ENCODE measurements around the gene TMEM82. TPM values are rescaled to one million over a fixed set of nuclear protein-coding genes. Genes with fewer than 3 reads are reported as not detected.

The TMEM82 gene
- polyA plus RNA-seq, 1 of the 3 experiments (the other 2 are of a cell fraction), result not detected

DNA sequence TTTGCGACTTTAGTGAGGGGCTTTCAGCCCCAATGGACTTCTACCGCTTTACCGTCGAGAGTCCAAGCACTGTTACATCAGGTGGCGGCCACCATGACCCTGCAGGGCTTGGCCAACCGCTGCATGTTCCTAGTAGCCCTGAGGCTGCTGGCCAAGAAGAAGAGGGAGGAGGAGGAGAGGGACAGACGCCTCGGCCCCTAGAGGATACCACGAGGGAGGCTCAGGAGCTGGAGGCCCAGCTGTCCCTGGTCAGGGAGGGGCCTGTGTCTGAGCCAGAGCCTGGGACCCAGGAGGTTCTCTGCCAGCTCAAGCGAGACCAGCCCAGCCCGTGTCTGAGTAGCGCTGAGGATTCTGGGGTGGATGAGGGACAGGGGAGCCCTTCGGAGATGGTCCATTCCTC, 14.9 kb upstream of the TMEM82 start:
- POLR2A ChIA-PET, result interaction anchor here (1.2 kb wide), 1 partner anchor 11 kb away, joined by 3 read pairs; no protein-coding TSS in a partner anchor
- H3K9ac ChIP-seq, result no peak overlapping the region
- no peak overlapping the region for H2AFZ ChIP-seq (ENCODE audit: low read depth)
- peaks cover 0 to 76% of the 10 kb centered on the region in 2 experiments for H3K36me3 ChIP-seq (replicated peaks in 1 of 2; ENCODE audit: control insufficient read depth in 1 of 2, insufficient read depth in 2 of 2, low read length in 1 of 2)
- no peaks in the 10 kb centered on the region for H3F3A ChIP-seq (replicated peaks; ENCODE audit: insufficient read depth)
- DNase-seq, result no peak
- H3K27ac ChIP-seq (ENCODE audit: low read depth in 2 of 2, low read length in 1 of 2), result no peak overlapping the region
- TF ChIP-seq, protein P1, sequence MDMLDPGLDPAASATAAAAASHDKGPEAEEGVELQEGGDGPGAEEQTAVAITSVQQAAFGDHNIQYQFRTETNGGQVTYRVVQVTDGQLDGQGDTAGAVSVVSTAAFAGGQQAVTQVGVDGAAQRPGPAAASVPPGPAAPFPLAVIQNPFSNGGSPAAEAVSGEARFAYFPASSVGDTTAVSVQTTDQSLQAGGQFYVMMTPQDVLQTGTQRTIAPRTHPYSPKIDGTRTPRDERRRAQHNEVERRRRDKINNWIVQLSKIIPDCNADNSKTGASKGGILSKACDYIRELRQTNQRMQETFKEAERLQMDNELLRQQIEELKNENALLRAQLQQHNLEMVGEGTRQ (IDR thresholded peaks at IDR 0.05; ENCODE audit: borderline replicate concordance, low read depth, low read length), result no peak
- TF ChIP-seq GABPA (IDR thresholded peaks at IDR 0.05; ENCODE audit: low read depth), result no peak
- TF ChIP-seq, protein P2, sequence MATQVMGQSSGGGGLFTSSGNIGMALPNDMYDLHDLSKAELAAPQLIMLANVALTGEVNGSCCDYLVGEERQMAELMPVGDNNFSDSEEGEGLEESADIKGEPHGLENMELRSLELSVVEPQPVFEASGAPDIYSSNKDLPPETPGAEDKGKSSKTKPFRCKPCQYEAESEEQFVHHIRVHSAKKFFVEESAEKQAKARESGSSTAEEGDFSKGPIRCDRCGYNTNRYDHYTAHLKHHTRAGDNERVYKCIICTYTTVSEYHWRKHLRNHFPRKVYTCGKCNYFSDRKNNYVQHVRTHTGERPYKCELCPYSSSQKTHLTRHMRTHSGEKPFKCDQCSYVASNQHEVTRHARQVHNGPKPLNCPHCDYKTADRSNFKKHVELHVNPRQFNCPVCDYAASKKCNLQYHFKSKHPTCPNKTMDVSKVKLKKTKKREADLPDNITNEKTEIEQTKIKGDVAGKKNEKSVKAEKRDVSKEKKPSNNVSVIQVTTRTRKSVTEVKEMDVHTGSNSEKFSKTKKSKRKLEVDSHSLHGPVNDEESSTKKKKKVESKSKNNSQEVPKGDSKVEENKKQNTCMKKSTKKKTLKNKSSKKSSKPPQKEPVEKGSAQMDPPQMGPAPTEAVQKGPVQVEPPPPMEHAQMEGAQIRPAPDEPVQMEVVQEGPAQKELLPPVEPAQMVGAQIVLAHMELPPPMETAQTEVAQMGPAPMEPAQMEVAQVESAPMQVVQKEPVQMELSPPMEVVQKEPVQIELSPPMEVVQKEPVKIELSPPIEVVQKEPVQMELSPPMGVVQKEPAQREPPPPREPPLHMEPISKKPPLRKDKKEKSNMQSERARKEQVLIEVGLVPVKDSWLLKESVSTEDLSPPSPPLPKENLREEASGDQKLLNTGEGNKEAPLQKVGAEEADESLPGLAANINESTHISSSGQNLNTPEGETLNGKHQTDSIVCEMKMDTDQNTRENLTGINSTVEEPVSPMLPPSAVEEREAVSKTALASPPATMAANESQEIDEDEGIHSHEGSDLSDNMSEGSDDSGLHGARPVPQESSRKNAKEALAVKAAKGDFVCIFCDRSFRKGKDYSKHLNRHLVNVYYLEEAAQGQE (IDR thresholded peaks at IDR 0.05; ENCODE audit: low read depth, low read length), result no peak
- TF ChIP-seq SMC3 (IDR thresholded peaks at IDR 0.05; ENCODE audit: low read depth, low read length), result no peak
- TF ChIP-seq NFIC (IDR thresholded peaks at IDR 0.05; ENCODE audit: borderline replicate concordance), result no peak
- no peak for TF ChIP-seq MEF2A (IDR thresholded peaks at IDR 0.05; ENCODE audit: borderline replicate concordance, low read depth)
- no peak for TF ChIP-seq FOXM1 (IDR thresholded peaks at IDR 0.05; ENCODE audit: low read depth)
- no peak for TF ChIP-seq RXRA (IDR thresholded peaks at IDR 0.05; ENCODE audit: borderline replicate concordance, low read depth)
- no peak for TF ChIP-seq POLR2AphosphoS5 (IDR thresholded peaks at IDR 0.05; ENCODE audit: low read depth, low read length)
- no peak for TF ChIP-seq TCF12 (IDR thresholded peaks at IDR 0.05)
- no peak for TF ChIP-seq EP300 (IDR thresholded peaks at IDR 0.05; ENCODE audit: borderline replicate concordance in 1 of 2, low read depth in 1 of 2, low read length in 1 of 2)
- no peak for TF ChIP-seq RCOR1 (IDR thresholded peaks at IDR 0.05; ENCODE audit: low read length)
- no peak for TF ChIP-seq GATA2 (CRISPR knock-in tag; IDR thresholded peaks at IDR 0.05)
- TF ChIP-seq, protein P3, sequence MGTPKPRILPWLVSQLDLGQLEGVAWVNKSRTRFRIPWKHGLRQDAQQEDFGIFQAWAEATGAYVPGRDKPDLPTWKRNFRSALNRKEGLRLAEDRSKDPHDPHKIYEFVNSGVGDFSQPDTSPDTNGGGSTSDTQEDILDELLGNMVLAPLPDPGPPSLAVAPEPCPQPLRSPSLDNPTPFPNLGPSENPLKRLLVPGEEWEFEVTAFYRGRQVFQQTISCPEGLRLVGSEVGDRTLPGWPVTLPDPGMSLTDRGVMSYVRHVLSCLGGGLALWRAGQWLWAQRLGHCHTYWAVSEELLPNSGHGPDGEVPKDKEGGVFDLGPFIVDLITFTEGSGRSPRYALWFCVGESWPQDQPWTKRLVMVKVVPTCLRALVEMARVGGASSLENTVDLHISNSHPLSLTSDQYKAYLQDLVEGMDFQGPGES (IDR thresholded peaks at IDR 0.05; ENCODE audit: low read depth, low read length), result no peak
- TF ChIP-seq, protein P4, sequence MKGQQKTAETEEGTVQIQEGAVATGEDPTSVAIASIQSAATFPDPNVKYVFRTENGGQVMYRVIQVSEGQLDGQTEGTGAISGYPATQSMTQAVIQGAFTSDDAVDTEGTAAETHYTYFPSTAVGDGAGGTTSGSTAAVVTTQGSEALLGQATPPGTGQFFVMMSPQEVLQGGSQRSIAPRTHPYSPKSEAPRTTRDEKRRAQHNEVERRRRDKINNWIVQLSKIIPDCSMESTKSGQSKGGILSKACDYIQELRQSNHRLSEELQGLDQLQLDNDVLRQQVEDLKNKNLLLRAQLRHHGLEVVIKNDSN (IDR thresholded peaks at IDR 0.05; ENCODE audit: borderline replicate concordance, low read depth), result no peak
- no peak for TF ChIP-seq TEAD4 (IDR thresholded peaks at IDR 0.05; ENCODE audit: borderline replicate concordance, insufficient read depth)
- H3K4me1 ChIP-seq (ENCODE audit: control insufficient read depth in 1 of 2, insufficient read depth in 2 of 2, low read depth in 1 of 2, low read length in 1 of 2), result no peaks in the 10 kb centered on the region
- H4K20me1 ChIP-seq (ENCODE audit: insufficient read depth), result no peaks in the 10 kb centered on the region
- CTCF ChIA-PET, result interaction anchor here (1.2 kb wide), 1 partner anchor 21 kb away, joined by 3 read pairs; no protein-coding TSS in a partner anchor
- H3K9me2 ChIP-seq, result no peaks in the 10 kb centered on the region
- H3K4me2 ChIP-seq, result no peak overlapping the region
- 95% methylated on average over 7 of the region's 13 CpGs for WGBS (ENCODE audit: low lambda C conversion rate)
- H3K79me2 ChIP-seq (ENCODE audit: insufficient read depth), result no peaks in the 10 kb centered on the region
- no peak overlapping the region for H3K4me3 ChIP-seq (ENCODE audit: low read depth in 2 of 2, low read length in 1 of 2)
- no peaks in the 10 kb centered on the region for H3K9me3 ChIP-seq
- no peaks in the 10 kb centered on the region for H3K27me3 ChIP-seq (ENCODE audit: insufficient read depth)

Data from SK-N-SH (cell line).